Suprapubic skin (tissue), 4 donors: Measurements from ENCODE around the gene NARF. TPM values are rescaled to one million over a fixed set of nuclear protein-coding genes. Genes with fewer than 3 reads are reported as not detected.

Experiments
- DNase-seq, 2 donors: peaks; one replicate each; pipeline ENCODE4 v3.0.0-alpha.2; 2019; ENCODE audit warnings: low spot score in 2 of 2
- H3K27ac ChIP-seq: fragments of 200-600 bp; sonication (generic); one replicate; pipeline ENCODE4 v1.5.1; 2019
- H3K27me3 ChIP-seq: fragments of 200-600 bp; sonication (generic); one replicate; pipeline ENCODE4 v1.5.1; 2019
- H3K36me3 ChIP-seq: fragments of 200-600 bp; sonication (generic); one replicate; pipeline ENCODE4 v1.5.1; 2019
- H3K4me1 ChIP-seq: fragments of 200-600 bp; sonication (generic); one replicate; pipeline ENCODE4 v1.5.1; 2019
- H3K4me3 ChIP-seq: fragments of 200-600 bp; sonication (generic); one replicate; pipeline ENCODE4 v1.5.1; 2019; ENCODE audit warnings: mild to moderate bottlenecking
- H3K9me3 ChIP-seq: fragments of 200-600 bp; sonication (generic); one replicate; pipeline ENCODE4 v1.5.1; 2019
- EP300 ChIP-seq: sonication (generic); formaldehyde crosslinking; IDR thresholded peaks from one replicate; pipeline ENCODE4 v1.6.1; 2017; ENCODE audit warnings: antibody characterized with exemption
- POLR2A ChIP-seq, 2 donors: fragments of 450-650 bp; IDR thresholded peaks; one replicate each; pipeline ENCODE4 v1.6.1; 2017; ENCODE audit warnings: antibody characterized with exemption in 2 of 2, mild to moderate bottlenecking in 2 of 2, moderate library complexity in 2 of 2
- POLR2AphosphoS5 ChIP-seq, 3 donors: sonication (generic); formaldehyde crosslinking; IDR thresholded peaks; one replicate each; pipeline ENCODE4 v1.6.1; 2017; ENCODE audit warnings: antibody characterized with exemption in 3 of 3
- WGBS: methylation state at CpG from one replicate; pipeline ENCODE4 v1.1.5; 2018; 5-methylcytosine and 5-hydroxymethylcytosine counted together
- total RNA-seq, 4 donors: library from RNA; depleted of rRNA; stranded (reverse); fragments of >200 nt; gene quantifications; one replicate each; pipeline ENCODE4 v1.1.0, GENCODE V29; 2016
- TF ChIP-seq, protein P1 (sequence below), 2 donors: fragments of 200-600 bp in 1 of 2; fragments of 450-650 bp in 1 of 2; sonication (generic) in 1 of 2; IDR thresholded peaks; one replicate each; pipeline ENCODE4 v1.5.1; 2016 to 2019; ENCODE audit warnings: antibody characterized with exemption in 2 of 2, mild to moderate bottlenecking in 1 of 2, moderate library complexity in 1 of 2

NARF gene
- total RNA-seq, 4 donors from 2014 or later, result 37.6 to 105 (median 44.7) TPM

DNA sequence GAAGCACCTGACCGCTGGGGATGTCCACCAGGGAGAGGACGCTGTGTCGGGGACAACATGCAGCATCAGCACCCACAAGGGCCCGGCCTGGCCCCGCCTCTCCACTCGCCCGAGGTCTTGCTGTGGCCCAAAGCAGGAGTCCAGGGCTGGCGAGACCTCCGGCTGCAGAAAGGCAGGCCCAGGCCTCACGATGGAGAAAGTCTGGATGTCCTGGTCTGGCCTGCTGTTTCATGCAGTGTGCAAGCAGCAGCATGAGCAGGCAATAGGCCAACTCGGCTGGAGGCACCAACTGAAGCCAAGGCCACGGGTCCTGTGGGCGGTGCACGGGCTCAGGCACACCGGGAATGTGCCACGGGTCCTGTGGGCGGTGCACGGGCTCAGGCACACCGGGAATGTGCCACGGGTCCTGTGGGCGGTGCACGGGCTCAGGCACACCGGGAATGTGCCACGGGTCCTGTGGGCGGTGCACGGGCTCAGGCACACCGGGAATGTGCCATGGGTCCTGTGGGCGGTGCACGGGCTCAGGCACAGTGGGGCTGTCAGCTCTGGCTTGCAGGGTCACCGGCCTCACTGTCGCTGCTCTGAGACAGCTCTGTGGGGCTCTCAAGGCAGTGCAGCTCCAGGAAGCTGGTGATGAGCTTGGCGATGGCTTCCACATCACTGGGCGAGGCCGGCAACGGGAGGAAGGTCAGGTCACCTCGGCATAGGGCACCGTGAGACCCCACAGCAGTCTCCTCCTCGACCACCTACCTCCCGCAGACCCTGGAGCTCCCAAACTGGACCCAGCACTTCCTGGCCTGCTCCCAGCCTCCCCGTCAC lies 14.9 kb upstream of the NARF start:
- peaks cover 29% of the 10 kb centered on the region for H3K4me1 ChIP-seq
- TF ChIP-seq POLR2A (IDR thresholded peaks at IDR 0.05), result no peak
- TF ChIP-seq EP300, result no peak
- TF ChIP-seq, protein P1, sequence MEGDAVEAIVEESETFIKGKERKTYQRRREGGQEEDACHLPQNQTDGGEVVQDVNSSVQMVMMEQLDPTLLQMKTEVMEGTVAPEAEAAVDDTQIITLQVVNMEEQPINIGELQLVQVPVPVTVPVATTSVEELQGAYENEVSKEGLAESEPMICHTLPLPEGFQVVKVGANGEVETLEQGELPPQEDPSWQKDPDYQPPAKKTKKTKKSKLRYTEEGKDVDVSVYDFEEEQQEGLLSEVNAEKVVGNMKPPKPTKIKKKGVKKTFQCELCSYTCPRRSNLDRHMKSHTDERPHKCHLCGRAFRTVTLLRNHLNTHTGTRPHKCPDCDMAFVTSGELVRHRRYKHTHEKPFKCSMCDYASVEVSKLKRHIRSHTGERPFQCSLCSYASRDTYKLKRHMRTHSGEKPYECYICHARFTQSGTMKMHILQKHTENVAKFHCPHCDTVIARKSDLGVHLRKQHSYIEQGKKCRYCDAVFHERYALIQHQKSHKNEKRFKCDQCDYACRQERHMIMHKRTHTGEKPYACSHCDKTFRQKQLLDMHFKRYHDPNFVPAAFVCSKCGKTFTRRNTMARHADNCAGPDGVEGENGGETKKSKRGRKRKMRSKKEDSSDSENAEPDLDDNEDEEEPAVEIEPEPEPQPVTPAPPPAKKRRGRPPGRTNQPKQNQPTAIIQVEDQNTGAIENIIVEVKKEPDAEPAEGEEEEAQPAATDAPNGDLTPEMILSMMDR (IDR thresholded peaks at IDR 0.05), result no peak
- no peak for TF ChIP-seq POLR2AphosphoS5 (IDR thresholded peaks at IDR 0.05)
- DNase-seq, result no peak
- H3K9me3 ChIP-seq, result no peaks in the 10 kb centered on the region
- H3K27ac ChIP-seq, result no peak overlapping the region
- no peak overlapping the region for H3K4me3 ChIP-seq
- WGBS, result 82% methylated on average over 12 of the region's 40 CpGs
- no peaks in the 10 kb centered on the region for H3K27me3 ChIP-seq
- peaks cover 30% of the 10 kb centered on the region for H3K36me3 ChIP-seq

DNA sequence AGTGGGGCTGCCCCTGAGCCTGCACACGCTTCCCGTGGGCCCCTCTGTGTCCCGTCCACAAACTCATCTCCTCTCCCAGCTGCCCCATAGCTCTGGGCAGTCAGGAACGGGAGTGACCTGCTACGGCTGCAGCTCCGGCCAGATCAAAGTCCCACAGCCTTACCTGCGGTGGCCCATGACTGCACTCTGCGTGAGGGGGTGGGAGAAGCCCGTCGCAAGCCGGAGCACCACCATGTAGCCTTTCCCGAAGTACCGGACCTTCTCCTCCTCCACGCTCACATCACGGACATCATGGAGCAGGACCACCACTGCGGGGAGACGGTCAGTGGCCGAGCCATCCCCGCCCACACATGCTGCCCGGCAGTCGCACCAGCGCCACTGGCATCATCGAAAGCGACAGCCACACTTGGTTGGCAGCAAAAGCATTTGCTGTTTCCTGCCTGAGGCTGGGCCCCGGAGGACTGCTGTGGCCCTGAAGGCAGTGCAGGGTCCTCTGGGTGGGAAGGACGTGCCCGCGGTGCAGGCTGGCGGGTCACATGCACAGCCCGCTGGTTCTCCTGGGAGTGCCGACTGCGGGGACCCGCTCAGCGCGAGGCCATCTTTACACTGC lies 14.2 kb upstream of the NARF start:
- TF ChIP-seq EP300, result no peak
- TF ChIP-seq POLR2A (IDR thresholded peaks at IDR 0.05), result no peak
- TF ChIP-seq, protein P1 (IDR thresholded peaks at IDR 0.05), result no peak
- no peak for TF ChIP-seq POLR2AphosphoS5 (IDR thresholded peaks at IDR 0.05)
- 78% methylated on average over 14 of the region's 35 CpGs for WGBS
- H3K27me3 ChIP-seq, result no peaks in the 10 kb centered on the region
- H3K9me3 ChIP-seq, result no peaks in the 10 kb centered on the region
- peaks cover 36% of the 10 kb centered on the region for H3K4me1 ChIP-seq
- H3K27ac ChIP-seq, result no peak overlapping the region
- no peak overlapping the region for H3K4me3 ChIP-seq
- peaks cover 26% of the 10 kb centered on the region for H3K36me3 ChIP-seq
- DNase-seq, result peak in 1 of 2 donors; percentile 59

GRCh38 chr17:82444941-82445521 lies 13.5 kb upstream of the NARF start:
- Histone ChIP-seq H3K27me3 (no peaks in the 10 kb centered on the region), H3K36me3 (peaks cover 24% of the 10 kb centered on the region), H3K27ac (no peak overlapping the region), H3K4me1 (peaks cover 42% of the 10 kb centered on the region), H3K9me3 (no peaks in the 10 kb centered on the region), H3K4me3 (no peak overlapping the region)
- peak in 1 of 2 donors; percentile 68 for DNase-seq
- 44% methylated on average over 5 of the region's 19 CpGs for WGBS
- TF ChIP-seq POLR2A (IDR thresholded peaks at IDR 0.05), result no peak
- no peak for TF ChIP-seq EP300
- no peak for TF ChIP-seq POLR2AphosphoS5 (IDR thresholded peaks at IDR 0.05)
- TF ChIP-seq, protein P1 (IDR thresholded peaks at IDR 0.05), result no peak

DNA sequence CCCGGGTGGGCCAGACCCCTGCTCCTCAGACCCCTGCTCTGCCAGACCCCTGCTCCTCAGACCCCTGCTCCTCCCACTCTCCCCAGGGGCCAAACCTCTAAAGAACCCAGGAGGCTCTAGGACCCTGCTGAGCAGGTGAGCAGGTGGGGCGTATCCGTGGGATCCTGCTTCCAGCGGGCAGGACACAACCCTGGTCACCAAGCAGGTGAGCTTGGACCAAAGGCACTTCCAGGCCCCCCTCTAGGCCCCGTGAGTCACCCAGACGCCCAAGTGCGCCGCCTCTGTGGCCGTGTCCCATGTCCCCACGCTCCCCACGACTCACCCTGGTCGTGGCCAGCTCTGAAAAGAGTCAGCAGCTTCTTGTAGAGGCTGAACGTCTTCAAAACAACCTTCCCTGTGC lies 13.0 kb upstream of the NARF start:
- Histone ChIP-seq H3K27me3 (no peaks in the 10 kb centered on the region), H3K4me3 (no peak overlapping the region), H3K27ac (no peak overlapping the region), H3K36me3 (peaks cover 20% of the 10 kb centered on the region), H3K4me1 (peaks cover 44% of the 10 kb centered on the region), H3K9me3 (no peaks in the 10 kb centered on the region)
- peak in 1 of 2 donors; percentile 58 for DNase-seq
- TF ChIP-seq POLR2AphosphoS5 (IDR thresholded peaks at IDR 0.05) (no peak), EP300 (no peak)
- TF ChIP-seq, protein P1 (IDR thresholded peaks at IDR 0.05), result no peak
- 75% methylated on average over 9 of the region's 13 CpGs for WGBS

- no peak overlapping the region for H3K27ac ChIP-seq
- no peak overlapping the region for H3K4me3 ChIP-seq
- no peaks in the 10 kb centered on the region for H3K9me3 ChIP-seq
- H3K4me1 ChIP-seq, result peaks cover 47% of the 10 kb centered on the region
- 89% methylated on average over 15 of the region's 15 CpGs for WGBS
- no peak for DNase-seq
- TF ChIP-seq POLR2A (IDR thresholded peaks at IDR 0.05) (no peak), EP300 (no peak), POLR2AphosphoS5 (IDR thresholded peaks at IDR 0.05) (no peak)
- TF ChIP-seq, protein P1 (IDR thresholded peaks at IDR 0.05), result no peak
- H3K36me3 ChIP-seq, result peaks cover 20% of the 10 kb centered on the region
- H3K27me3 ChIP-seq, result no peaks in the 10 kb centered on the region
Measured at GRCh38 chr17:82446124-82446523, 12.4 kb upstream of the NARF start.
